GM12865 (cell line): ENCODE results near the gene KLC3.

Experiments
- DNase-seq: peaks from one replicate; pipeline ENCODE4 v3.0.0; 2010; ENCODE audit warnings: low read depth
- H3K4me3 ChIP-seq: 2 replicates; pipeline ENCODE4 v1.5.1; 2011; ENCODE audit warnings: mild to moderate bottlenecking, low read depth, low read length, control low read depth
- CTCF ChIP-seq: IDR thresholded peaks from 2 replicates; pipeline ENCODE4 v1.5.1; 2011; ENCODE audit warnings: low read length, control low read depth, low read depth, inconsistent platforms; ENCODE audit not compliant: insufficient read depth; ENCODE audit errors: missing control alignments

KLC3 gene

DNA sequence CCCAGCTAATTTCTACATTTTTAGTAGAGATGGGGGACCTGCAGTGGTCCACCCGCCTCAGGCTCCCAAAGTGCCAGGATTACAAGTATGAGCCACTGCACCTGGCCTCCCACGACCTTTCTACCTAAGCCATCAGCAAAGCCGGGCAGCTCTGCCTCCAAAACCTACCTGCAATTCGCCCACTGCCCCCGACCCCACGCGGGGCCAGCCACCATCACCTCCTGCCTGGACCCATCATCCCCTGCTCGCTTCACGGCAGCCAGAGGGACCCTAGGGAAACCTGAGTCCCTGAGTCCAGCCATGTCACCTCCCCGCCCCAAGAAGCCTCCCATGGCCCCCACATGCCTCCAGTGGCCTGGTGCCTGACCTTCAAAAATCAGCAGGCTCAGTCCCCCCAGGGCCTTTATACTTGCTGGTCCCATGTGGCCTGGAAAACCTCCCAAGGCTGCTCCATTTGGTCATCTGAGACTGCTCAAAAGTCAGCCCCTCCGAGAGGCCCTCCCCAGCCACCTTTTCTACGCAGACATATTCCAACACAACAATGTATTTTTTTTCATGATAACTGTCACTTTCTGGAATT is 17.8 kb downstream of the KLC3 start:
- DNase-seq = no peak
- no peak for TF ChIP-seq CTCF
- no peak overlapping the region for H3K4me3 ChIP-seq

DNA sequence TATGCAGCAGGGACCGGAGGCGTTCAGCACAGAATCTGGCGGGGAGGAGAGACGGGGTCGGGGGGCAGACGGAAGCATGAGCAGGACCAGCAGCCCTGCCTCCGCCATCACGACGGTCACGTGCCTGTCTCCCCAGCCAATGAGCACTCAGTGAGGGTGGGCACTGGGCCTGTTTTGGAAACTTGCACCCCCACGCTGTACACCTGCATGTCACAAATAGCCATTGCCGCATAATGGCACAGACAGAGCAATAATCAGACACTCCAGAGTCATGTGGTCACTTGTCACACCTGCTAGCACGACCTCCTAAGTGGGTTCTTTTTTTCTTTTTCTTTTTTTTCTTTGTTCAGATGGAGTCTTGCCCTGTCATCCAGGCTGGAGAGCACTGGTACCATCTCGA is 21.1 kb downstream of the KLC3 start:
- no peak overlapping the region for H3K4me3 ChIP-seq
- no peak for DNase-seq
- no peak for TF ChIP-seq CTCF

DNA sequence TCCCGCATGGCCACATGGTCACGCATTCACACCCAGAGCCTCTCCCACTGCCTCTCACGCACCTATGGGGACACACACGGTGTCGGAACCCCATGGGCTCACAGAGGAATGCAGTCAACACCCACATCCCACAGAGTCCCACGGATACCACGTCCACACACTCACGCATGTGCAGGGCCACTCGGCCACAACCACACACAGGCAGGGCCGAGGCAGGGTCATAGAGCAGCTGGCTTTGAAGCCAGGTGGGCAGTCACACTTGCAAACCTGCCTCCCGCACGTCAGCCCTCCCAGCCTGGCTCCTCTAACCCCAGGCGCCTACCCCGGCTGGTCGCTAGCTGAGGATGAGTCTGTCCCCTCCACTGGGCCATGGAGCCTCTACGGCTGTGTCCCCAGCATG is 21.7 kb downstream of the KLC3 start:
- H3K4me3 ChIP-seq = no peak overlapping the region
- DNase-seq = no peak
- no peak for TF ChIP-seq CTCF

DNA sequence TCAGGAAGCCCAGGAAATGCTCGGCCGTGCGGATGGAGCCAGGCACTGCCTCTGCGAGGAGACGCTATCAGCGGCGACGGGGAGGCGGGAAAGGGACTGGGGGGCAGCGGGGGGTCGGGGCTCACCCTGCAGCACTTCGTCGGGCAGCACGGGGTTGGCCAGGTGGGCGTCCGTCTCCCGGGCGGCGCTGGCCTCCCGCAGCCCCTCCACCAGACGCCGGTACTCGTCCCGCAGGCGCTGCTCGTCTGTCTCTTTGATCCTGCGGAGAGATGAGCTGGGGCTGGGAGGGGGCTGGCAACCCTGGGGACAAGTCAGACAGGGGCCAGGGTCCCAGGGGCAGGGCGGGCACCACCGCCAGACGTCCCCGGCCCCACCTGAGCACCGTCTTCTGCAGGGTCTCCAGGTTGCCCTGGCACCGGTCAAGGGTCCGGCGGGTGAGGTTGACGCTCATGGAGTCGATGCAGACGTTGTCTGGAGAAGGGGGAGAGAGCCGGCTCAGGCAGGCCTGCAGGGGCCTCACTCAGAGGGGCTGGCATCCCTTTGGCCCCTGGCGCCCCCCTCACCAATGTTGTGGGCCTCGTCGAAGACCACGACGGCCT is 23.4 kb downstream of the KLC3 start:
- TF ChIP-seq CTCF = no peak
- no peak overlapping the region for H3K4me3 ChIP-seq
- no peak for DNase-seq

GRCh38 chr19:45364696-45365095 is 24.1 kb downstream of the KLC3 start:
- no peak overlapping the region for H3K4me3 ChIP-seq
- no peak for DNase-seq
- TF ChIP-seq CTCF = no peak

DNA sequence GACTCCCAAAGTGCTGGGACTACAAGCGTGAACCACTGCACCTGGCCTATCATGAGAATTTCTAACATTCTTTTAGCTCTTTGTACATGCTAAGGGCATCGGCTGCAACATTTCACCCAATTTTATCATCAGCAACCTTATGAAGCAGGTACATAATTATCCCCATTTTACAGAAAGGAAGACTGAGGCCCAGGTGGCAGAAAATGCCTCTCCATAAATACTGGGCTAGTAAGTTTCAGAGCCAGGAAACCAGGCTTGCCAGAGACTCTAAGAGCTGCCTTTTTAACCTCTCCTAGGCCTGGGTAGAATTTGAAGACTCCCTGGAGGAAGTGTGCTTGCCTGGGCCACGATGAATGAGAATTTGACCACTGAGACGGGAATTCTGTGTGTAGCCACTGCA is 27.6 kb downstream of the KLC3 start:
- DNase-seq = no peak
- H3K4me3 ChIP-seq = no peak overlapping the region
- no peak for TF ChIP-seq CTCF
